ENCODE measurements around the gene HMGN1. TPM values are rescaled to one million over a fixed set of nuclear protein-coding genes. Genes with fewer than 3 reads are reported as not detected.

The HMGN1 gene
- polyA plus RNA-seq, 1 donor from 2014 or later, result 2,070 TPM

DNA sequence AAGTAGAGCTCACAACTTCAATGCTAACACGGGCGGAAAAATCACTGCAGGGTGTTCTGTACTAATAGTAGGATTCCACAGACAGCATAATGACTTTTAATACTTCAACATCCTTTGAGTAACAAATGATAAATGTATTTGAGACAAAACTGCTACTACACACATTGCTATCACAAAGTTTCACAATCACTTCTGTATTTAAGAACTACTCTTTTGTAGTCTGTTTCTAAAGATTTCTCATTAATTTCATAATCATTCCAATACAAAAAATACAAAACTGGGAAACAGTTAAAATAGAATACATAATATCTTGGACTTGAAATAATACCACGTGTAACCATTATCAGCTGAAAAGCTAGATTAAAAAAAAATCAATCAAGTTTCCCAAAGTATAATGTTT is 2.7 kb downstream of the HMGN1 start:
- H3K36me3 ChIP-seq (ENCODE audit: insufficient read depth, low read length), result no peaks in the 10 kb centered on the region
- H3K27me3 ChIP-seq (ENCODE audit: insufficient read depth, low read depth, low read length), result no peaks in the 10 kb centered on the region
- H3K4me2 ChIP-seq (ENCODE audit: low read length), result peak overlapping the region; percentile 89
- peaks cover 2% of the 10 kb centered on the region for H3F3A ChIP-seq (ENCODE audit: insufficient read depth, low read length, poor library complexity, severe bottlenecking)
- H4K20me1 ChIP-seq (ENCODE audit: insufficient read depth), result peaks cover 17% of the 10 kb centered on the region
- no peak overlapping the region for H3K9ac ChIP-seq (ENCODE audit: low read length)
- H3K27ac ChIP-seq (ENCODE audit: low read length), result no peak overlapping the region
- H2AFZ ChIP-seq (ENCODE audit: low read depth, low read length), result no peak overlapping the region
- peaks cover 49% of the 10 kb centered on the region for H3K79me2 ChIP-seq (replicated peaks; ENCODE audit: insufficient read depth, low read length)
- peak overlapping the region; percentile 87 for H3K4me3 ChIP-seq (ENCODE audit: low read length)
- no peaks in the 10 kb centered on the region for H3K9me3 ChIP-seq (ENCODE audit: low read length)
- H3K9me2 ChIP-seq (ENCODE audit: insufficient read depth, low read length), result no peaks in the 10 kb centered on the region
- no peak for TF ChIP-seq MXI1 (conservative IDR thresholded peaks at IDR 0.05; ENCODE audit: poor library complexity, severe bottlenecking)
- TF ChIP-seq TAF1 (IDR thresholded peaks at IDR 0.05; ENCODE audit: low read depth), result no peak
- TF ChIP-seq SMC3 (conservative IDR thresholded peaks at IDR 0.05; ENCODE audit: poor library complexity), result no peak
- TF ChIP-seq, protein P1, sequence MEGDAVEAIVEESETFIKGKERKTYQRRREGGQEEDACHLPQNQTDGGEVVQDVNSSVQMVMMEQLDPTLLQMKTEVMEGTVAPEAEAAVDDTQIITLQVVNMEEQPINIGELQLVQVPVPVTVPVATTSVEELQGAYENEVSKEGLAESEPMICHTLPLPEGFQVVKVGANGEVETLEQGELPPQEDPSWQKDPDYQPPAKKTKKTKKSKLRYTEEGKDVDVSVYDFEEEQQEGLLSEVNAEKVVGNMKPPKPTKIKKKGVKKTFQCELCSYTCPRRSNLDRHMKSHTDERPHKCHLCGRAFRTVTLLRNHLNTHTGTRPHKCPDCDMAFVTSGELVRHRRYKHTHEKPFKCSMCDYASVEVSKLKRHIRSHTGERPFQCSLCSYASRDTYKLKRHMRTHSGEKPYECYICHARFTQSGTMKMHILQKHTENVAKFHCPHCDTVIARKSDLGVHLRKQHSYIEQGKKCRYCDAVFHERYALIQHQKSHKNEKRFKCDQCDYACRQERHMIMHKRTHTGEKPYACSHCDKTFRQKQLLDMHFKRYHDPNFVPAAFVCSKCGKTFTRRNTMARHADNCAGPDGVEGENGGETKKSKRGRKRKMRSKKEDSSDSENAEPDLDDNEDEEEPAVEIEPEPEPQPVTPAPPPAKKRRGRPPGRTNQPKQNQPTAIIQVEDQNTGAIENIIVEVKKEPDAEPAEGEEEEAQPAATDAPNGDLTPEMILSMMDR (IDR thresholded peaks at IDR 0.05; ENCODE audit: poor library complexity, severe bottlenecking), result no peak
- no peak for TF ChIP-seq EZH2 (IDR thresholded peaks at IDR 0.05; ENCODE audit: borderline replicate concordance, insufficient read depth, low read length, poor library complexity, severe bottlenecking)
- no peak for TF ChIP-seq EP300 (conservative IDR thresholded peaks at IDR 0.05; ENCODE audit: poor library complexity, severe bottlenecking)
- TF ChIP-seq, protein P2, sequence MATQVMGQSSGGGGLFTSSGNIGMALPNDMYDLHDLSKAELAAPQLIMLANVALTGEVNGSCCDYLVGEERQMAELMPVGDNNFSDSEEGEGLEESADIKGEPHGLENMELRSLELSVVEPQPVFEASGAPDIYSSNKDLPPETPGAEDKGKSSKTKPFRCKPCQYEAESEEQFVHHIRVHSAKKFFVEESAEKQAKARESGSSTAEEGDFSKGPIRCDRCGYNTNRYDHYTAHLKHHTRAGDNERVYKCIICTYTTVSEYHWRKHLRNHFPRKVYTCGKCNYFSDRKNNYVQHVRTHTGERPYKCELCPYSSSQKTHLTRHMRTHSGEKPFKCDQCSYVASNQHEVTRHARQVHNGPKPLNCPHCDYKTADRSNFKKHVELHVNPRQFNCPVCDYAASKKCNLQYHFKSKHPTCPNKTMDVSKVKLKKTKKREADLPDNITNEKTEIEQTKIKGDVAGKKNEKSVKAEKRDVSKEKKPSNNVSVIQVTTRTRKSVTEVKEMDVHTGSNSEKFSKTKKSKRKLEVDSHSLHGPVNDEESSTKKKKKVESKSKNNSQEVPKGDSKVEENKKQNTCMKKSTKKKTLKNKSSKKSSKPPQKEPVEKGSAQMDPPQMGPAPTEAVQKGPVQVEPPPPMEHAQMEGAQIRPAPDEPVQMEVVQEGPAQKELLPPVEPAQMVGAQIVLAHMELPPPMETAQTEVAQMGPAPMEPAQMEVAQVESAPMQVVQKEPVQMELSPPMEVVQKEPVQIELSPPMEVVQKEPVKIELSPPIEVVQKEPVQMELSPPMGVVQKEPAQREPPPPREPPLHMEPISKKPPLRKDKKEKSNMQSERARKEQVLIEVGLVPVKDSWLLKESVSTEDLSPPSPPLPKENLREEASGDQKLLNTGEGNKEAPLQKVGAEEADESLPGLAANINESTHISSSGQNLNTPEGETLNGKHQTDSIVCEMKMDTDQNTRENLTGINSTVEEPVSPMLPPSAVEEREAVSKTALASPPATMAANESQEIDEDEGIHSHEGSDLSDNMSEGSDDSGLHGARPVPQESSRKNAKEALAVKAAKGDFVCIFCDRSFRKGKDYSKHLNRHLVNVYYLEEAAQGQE (IDR thresholded peaks at IDR 0.05; ENCODE audit: borderline replicate concordance), result no peak
- no peak for TF ChIP-seq POLR2AphosphoS5 (IDR thresholded peaks at IDR 0.05)
- TF ChIP-seq RAD21 (conservative IDR thresholded peaks at IDR 0.05), result no peak

DNA sequence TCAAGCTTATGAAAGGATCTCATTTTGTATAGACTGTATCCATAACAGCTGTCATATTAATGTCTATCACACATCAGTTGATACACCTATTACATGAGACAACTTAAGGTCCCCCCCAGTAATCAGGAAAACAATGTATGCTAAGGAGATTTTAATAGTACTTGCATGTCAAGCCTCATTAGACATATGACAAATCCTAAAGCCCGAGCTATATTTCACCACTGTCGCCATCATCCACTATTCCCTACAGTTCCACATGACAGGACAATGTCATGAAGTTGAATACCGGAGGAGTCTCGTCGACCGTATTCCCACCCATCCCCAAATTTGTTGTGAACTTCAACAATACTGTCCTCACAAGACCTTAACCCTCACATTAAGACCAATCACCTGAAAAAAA is 3.4 kb downstream of the HMGN1 start:
- Histone ChIP-seq H4K20me1 (ENCODE audit: insufficient read depth) (peaks cover 17% of the 10 kb centered on the region), H3F3A (ENCODE audit: insufficient read depth, low read length, poor library complexity, severe bottlenecking) (peaks cover 2% of the 10 kb centered on the region), H3K9me2 (ENCODE audit: insufficient read depth, low read length) (no peaks in the 10 kb centered on the region), H3K36me3 (ENCODE audit: insufficient read depth, low read length) (no peaks in the 10 kb centered on the region), H3K9me3 (ENCODE audit: low read length) (no peaks in the 10 kb centered on the region), H3K27ac (ENCODE audit: low read length) (no peak overlapping the region), H2AFZ (ENCODE audit: low read depth, low read length) (no peak overlapping the region), H3K4me3 (ENCODE audit: low read length) (peak overlapping the region; percentile 87), H3K27me3 (ENCODE audit: insufficient read depth, low read depth, low read length) (no peaks in the 10 kb centered on the region), H3K4me2 (ENCODE audit: low read length) (peak overlapping the region; percentile 89), H3K79me2 (replicated peaks; ENCODE audit: insufficient read depth, low read length) (peaks cover 49% of the 10 kb centered on the region), H3K9ac (ENCODE audit: low read length) (no peak overlapping the region)
- TF ChIP-seq MXI1 (conservative IDR thresholded peaks at IDR 0.05; ENCODE audit: poor library complexity, severe bottlenecking) (no peak), TAF1 (IDR thresholded peaks at IDR 0.05; ENCODE audit: low read depth) (no peak), EP300 (conservative IDR thresholded peaks at IDR 0.05; ENCODE audit: poor library complexity, severe bottlenecking) (no peak), POLR2AphosphoS5 (IDR thresholded peaks at IDR 0.05) (no peak), EZH2 (IDR thresholded peaks at IDR 0.05; ENCODE audit: borderline replicate concordance, insufficient read depth, low read length, poor library complexity, severe bottlenecking) (no peak)
- TF ChIP-seq, protein P2 (IDR thresholded peaks at IDR 0.05; ENCODE audit: borderline replicate concordance), result no peak

Measured in neural cell (in vitro differentiated cells).